Naive thymus-derived CD8-positive, alpha-beta T cell (primary cell): ENCODE measurements around the gene NLRP7. TPM values are rescaled to one million over a fixed set of nuclear protein-coding genes. Genes with fewer than 3 reads are reported as not detected.
A peak's percentile ranks its signal among the peaks of the same experiment; 100 is the strongest.
"Not testable (repeated sequence)": the region's sequence is repeated elsewhere in the genome, so short reads cannot be mapped to it uniquely, and the experiment has no call there.

Experiments
- ATAC-seq, 2 donors: fragments of 150-1000 bp; cut with Tn5 transposase in 1 of 2; sonication (Bioruptor Pico), chemical (Tn5 transposase) in 1 of 2; 1 replicate in 1 of 2; 2 replicates in 1 of 2; pipeline ENCODE4 v1.10.0; 2021; ENCODE audit warnings: mild to moderate bottlenecking in 2 of 2, moderate library complexity in 2 of 2
- POLR2A ChIA-PET: fragments of 350-600 bp; sonication (Branson Sonifier 250); formaldehyde crosslinking; loops from one replicate; lab custom pipeline; 2021; ENCODE audit warnings: antibody characterized with exemption; lab: Charles Lee
- DNase-seq, 10 donors: peaks; one replicate each; pipeline versions ENCODE4 v3.0.0 to v3.0.0-alpha.2; 2020 to 2022
- H3K27ac Mint-ChIP-seq, 10 donors: one replicate each; pipeline ENCODE4 v1.8.0; 2020 to 2022; ENCODE audit warnings: mild to moderate bottlenecking in 10 of 10, mixed read lengths in 10 of 10, moderate library complexity in 4 of 10, inconsistent platforms in 1 of 10
- H3K27me3 Mint-ChIP-seq, 5 donors: one replicate each; pipeline ENCODE4 v1.8.0; 2021 to 2022; ENCODE audit warnings: mixed read lengths in 5 of 5
- H3K36me3 Mint-ChIP-seq, 3 donors: one replicate each; pipeline ENCODE4 v1.8.0; 2020 to 2022; ENCODE audit warnings: mixed read lengths in 3 of 3, mild to moderate bottlenecking in 2 of 3, inconsistent platforms in 1 of 3
- H3K4me1 Mint-ChIP-seq, 4 donors: one replicate each; pipeline ENCODE4 v1.8.0; 2021 to 2022; ENCODE audit warnings: mixed read lengths in 4 of 4
- H3K4me3 Mint-ChIP-seq, 10 donors: one replicate each; pipeline ENCODE4 v1.8.0; 2020 to 2022; ENCODE audit warnings: mild to moderate bottlenecking in 10 of 10, mixed read lengths in 10 of 10, moderate library complexity in 6 of 10, inconsistent platforms in 1 of 10
- H3K9me3 Mint-ChIP-seq, 9 donors: one replicate each; pipeline ENCODE4 v1.8.0; 2020 to 2022; ENCODE audit warnings: mixed read lengths in 9 of 9, mild to moderate bottlenecking in 3 of 9, inconsistent platforms in 1 of 9, moderate library complexity in 1 of 9
- polyA plus RNA-seq, 3 donors: library from polyadenylated mRNA; unstranded; fragments of 300-500 nt; fragmentation: Illumina TruSeq; gene quantifications; one replicate each; pipeline ENCODE4 v1.2.3, GENCODE V29; 2021
- total RNA-seq, 8 experiments: library from RNA in 2 of 8; stranded (reverse) in 2 of 8; gene quantifications; one replicate each; pipeline ENCODE4 v1.2.3 and lab custom pipeline; 2021 to 2026

Gene NLRP7
- total and polyA plus RNA-seq, 5 experiments from 2014 or later: 0.09 TPM; not detected in 4

DNA sequence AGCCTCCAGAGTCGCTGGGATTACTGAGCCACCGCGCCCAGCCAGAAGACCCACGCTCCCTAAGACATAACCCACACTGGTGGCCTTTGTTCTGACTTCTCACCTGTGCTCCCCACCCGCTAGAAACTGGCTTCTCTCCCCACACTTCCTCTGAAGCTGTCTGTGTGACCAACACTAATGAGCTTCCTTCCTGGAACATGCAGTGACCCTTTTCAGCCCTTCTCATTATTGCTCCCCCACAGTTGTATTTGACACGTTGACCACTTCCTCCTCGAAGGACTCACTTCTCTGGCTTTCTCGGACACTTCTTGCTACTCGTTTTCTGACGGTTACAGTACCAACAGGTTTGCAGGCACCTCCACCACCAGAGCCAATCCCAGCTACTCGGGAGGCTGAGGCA lies 30.5 kb downstream of the NLRP7 start:
- Mint-ChIP-seq H3K27ac (peak overlapping the region in 2 of 10 donors; percentile 25 to 57), H3K4me3 (peak overlapping the region in 1 of 10 donors; percentile 65), H3K4me1 (peaks cover 0 to 27% (median 2%) of the 10 kb centered on the region in 4 donors), H3K36me3 (no peaks in the 10 kb centered on the region), H3K9me3 (peaks cover 0 to 7% (median 0%) of the 10 kb centered on the region in 9 donors), H3K27me3 (peaks cover 4 to 39% (median 19%) of the 10 kb centered on the region in 5 donors)
- no peak for ATAC-seq
- POLR2A ChIA-PET: no interaction called here
- no peak for DNase-seq

DNA sequence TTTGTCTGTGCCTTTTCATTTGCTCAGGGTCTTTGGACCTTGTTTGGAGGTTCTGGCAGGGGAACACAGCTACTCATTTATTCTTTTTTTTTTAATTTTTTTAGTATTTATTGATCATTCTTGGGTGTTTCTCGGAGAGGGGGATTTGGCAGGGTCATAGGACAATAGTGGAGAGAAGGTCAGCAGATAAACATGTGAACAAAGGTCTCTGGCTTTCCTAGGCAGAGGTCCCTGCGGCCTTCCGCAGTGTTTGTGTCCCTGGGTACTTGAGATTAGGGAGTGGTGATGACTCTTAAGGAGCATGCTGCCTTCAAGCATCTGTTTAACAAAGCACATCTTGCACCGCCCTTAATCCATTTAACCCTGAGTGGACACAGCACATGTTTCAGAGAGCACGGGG lies 39.4 kb downstream of the NLRP7 start:
- DNase-seq, H3K27ac Mint-ChIP-seq, H3K36me3 Mint-ChIP-seq, H3K9me3 Mint-ChIP-seq, H3K4me1 Mint-ChIP-seq, ATAC-seq, H3K4me3 Mint-ChIP-seq, POLR2A ChIA-PET: not testable (repeated sequence)
- H3K27me3 Mint-ChIP-seq: peaks cover 2 to 17% (median 8%) of the 10 kb centered on the region in 5 donors

DNA sequence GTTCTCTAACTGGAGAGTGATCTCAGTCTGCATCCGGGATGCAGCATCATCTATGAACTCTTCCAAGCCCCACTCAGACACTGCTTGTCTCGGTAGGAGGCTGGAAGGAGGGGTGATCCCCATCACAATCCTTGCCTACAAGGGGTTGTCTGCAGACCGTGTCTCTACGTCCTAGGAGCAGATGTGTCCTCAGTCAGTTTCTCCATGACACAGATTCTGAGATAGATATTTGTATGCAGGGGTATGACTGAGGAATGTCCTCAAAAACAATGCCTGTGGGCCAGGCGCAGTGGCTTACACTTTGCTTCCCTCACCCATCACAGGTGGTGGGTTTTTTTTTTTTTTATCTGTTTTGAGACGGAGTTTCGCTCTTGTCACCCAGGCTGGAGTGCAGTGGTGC lies 40.5 kb downstream of the NLRP7 start:
- peak overlapping the region in 3 of 10 donors; percentile 31 to 88 (median 77) for H3K4me3 Mint-ChIP-seq
- no peak for DNase-seq
- H3K36me3 Mint-ChIP-seq: no peaks in the 10 kb centered on the region
- ATAC-seq: no peak
- POLR2A ChIA-PET: no interaction called here
- H3K9me3 Mint-ChIP-seq: peaks cover 0 to 5% (median 0%) of the 10 kb centered on the region in 9 donors
- peaks cover 0 to 17% (median 8%) of the 10 kb centered on the region in 5 donors for H3K27me3 Mint-ChIP-seq
- peaks cover 0 to 8% (median 0%) of the 10 kb centered on the region in 4 donors for H3K4me1 Mint-ChIP-seq
- peak overlapping the region in 2 of 10 donors; percentile 70 to 92 for H3K27ac Mint-ChIP-seq

DNA sequence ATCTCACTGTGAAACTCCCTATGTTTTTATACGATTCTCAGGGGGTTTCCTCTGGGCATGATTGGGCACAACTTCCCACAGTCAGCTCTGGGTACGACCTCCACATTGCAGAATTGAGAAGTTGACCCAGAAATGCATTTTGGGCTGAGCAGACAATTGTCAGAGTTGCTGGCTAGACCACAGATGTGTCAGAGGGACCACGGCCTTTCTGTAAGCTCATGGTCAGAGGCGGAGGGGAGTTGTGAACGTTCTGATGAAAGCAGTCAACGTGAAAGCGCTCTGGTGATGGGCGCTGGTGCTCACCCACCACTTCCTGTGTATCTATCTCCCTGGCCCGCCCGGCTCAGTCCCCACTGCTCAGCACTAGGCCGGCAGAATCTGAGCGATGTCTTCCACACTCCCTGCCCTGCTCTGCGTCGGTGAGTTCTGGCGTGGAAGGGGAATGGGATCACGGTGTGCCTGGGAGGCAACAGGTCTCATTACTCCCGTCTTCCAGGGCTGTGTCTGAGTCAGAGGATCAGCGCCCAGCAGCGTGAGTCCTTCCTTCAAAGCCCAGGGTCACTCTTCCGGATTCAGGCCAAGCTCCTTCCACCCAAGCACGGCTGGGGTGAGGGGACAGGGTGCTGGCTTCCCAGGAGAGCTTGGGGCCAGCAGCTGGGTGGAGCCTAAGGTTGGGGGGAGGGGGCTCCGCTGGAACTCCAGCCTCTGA lies 41.4 kb downstream of the NLRP7 start, which contains the start of gene NCR1:
Gene NCR1, plus strand, starts transcription at position 346 of the 709 bp plus-strand sequence. Its CDS starts 40 bp downstream, at position 386.
- H3K36me3 Mint-ChIP-seq: no peaks in the 10 kb centered on the region
- peaks cover 0 to 15% (median 8%) of the 10 kb centered on the region in 5 donors for H3K27me3 Mint-ChIP-seq
- peaks cover 0 to 10% (median 0%) of the 10 kb centered on the region in 4 donors for H3K4me1 Mint-ChIP-seq
- DNase-seq (peak in 1 of 10 donors; percentile 29), ATAC-seq (no peak)
- peak within 1 kb of the TSS in 4 of 10 donors; percentile 10 to 92 (median 45) for H3K27ac Mint-ChIP-seq
- peak within 1 kb of the TSS in 3 of 10 donors; percentile 36 to 88 (median 77) for H3K4me3 Mint-ChIP-seq
- peaks cover 0 to 5% (median 0%) of the 10 kb centered on the region in 9 donors for H3K9me3 Mint-ChIP-seq
- POLR2A ChIA-PET: no interaction called here

DNA sequence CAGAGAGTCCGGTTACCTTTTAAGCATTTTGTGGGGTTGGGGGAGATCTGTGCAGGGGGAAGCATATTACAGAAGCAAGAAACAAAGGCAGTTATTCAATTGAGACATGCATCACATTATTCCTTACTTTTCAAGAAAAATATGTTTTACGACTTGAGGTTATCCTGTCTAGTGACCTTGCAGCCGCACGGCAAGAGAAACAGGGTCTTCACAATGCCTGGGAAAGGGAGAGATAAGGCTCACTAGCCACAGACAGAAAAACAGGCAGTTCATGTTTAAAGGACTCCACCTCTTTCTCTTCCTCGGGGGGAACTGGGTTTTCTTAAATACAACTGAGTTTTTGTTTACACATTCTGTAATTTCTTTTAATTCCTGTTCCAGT lies 41.9 kb downstream of the NLRP7 start:
- Mint-ChIP-seq H3K27me3 (peaks cover 1 to 11% (median 7%) of the 10 kb centered on the region in 5 donors), H3K4me3 (peak overlapping the region in 2 of 10 donors; percentile 77 to 88), H3K27ac (peak overlapping the region in 2 of 10 donors; percentile 20 to 92), H3K4me1 (peaks cover 0 to 10% (median 0%) of the 10 kb centered on the region in 4 donors), H3K36me3 (no peaks in the 10 kb centered on the region), H3K9me3 (peaks cover 0 to 5% (median 0%) of the 10 kb centered on the region in 9 donors)
- DNase-seq (no peak), ATAC-seq (no peak)
- POLR2A ChIA-PET: no interaction called here

DNA sequence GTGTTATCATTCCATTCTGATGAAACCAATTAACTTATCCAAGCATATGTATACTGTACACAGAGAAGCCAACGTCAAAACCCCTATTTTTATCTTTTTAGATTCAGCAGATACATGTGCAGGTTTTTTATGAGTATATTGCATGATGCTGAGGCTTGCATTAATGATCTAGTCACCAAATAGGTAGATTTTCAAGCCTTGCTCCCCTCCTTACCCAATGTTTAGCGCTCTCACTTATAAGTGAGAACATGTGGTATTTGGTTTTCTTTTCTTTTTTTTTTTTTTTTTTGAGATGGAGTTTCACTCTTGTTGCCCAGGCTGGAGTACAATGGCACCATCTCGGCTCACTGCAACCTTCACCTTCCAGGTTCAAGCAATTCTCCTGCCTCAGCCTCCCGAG lies 43.1 kb downstream of the NLRP7 start:
- H3K4me1 Mint-ChIP-seq, DNase-seq, H3K9me3 Mint-ChIP-seq, H3K36me3 Mint-ChIP-seq, POLR2A ChIA-PET, ATAC-seq: not testable (repeated sequence)
- Mint-ChIP-seq H3K27me3 (peaks cover 8 to 19% (median 13%) of the 10 kb centered on the region in 5 donors), H3K27ac (peak overlapping the region in 1 of 10 donors; percentile 65), H3K4me3 (peak overlapping the region in 1 of 10 donors; percentile 33)

DNA sequence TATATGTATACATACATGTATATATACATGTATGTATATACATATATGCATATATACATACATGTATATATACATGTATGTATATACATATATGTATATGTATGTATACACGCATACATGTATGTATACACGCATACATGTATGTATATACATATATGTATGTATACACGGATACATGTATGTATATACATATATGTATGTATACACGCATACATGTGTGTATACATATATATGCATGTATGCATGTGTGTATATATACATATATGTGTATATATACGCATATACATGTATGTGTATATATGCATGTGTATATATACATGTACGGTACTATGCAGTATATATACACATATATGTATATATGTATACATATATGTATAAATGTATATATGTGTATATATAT lies 44.0 kb downstream of the NLRP7 start:
- H3K27me3 Mint-ChIP-seq: peaks cover 14 to 28% (median 22%) of the 10 kb centered on the region in 5 donors

DNA sequence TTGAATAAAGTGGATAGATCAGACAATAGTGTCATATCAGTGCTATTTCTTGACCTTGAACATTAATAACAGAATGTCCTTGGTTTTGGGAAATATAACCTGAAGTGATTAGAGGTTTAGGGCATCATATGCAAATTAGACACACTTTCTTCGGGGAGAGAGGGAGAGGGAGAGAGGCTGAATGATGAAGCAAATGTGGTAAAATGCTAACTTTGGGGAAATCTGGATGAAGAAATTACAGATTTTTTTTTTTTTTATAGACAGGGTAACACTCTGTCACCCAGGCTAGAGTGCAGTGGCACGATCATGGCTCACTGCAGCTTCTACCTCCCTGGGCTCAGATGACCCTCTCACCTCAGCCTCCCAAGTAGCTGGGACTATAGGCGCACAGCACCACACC lies 45.3 kb downstream of the NLRP7 start:
- POLR2A ChIA-PET: no interaction called here
- Mint-ChIP-seq H3K27me3 (peaks cover 19 to 36% (median 31%) of the 10 kb centered on the region in 5 donors), H3K9me3 (peaks cover 0 to 2% (median 0%) of the 10 kb centered on the region in 9 donors), H3K4me3 (no peak overlapping the region), H3K4me1 (peaks cover 0 to 10% (median 0%) of the 10 kb centered on the region in 4 donors), H3K27ac (no peak overlapping the region), H3K36me3 (no peaks in the 10 kb centered on the region)
- ATAC-seq: no peak
- no peak for DNase-seq

More for the DNA sequence above, 44.0 kb downstream of the NLRP7 start:
- POLR2A ChIA-PET: no interaction called here
- H3K4me3 Mint-ChIP-seq: no peak overlapping the region
- no peak for ATAC-seq
- H3K4me1 Mint-ChIP-seq: peaks cover 0 to 10% (median 0%) of the 10 kb centered on the region in 4 donors
- no peaks in the 10 kb centered on the region for H3K36me3 Mint-ChIP-seq
- peaks cover 0 to 2% (median 0%) of the 10 kb centered on the region in 9 donors for H3K9me3 Mint-ChIP-seq
- H3K27ac Mint-ChIP-seq: no peak overlapping the region
- no peak for DNase-seq

DNA sequence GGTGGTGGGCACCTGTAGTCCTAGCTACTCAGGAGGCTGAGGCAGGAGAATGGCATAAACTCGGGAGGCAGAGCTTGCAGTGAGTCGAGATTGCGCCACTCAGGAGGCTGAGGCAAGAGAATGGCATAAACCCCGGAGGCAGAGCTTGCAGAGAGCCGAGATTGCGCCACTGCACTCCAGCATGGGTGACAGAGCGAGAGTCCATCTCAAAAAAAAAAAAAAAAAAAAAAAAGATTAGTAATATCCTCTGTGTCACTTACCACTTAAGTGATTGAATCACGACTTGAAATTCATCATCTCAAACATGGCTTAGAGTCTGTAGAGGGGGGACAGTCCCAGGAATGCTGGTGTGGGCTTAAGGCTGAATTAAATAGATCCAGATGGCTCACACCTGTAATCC lies 46.2 kb downstream of the NLRP7 start:
- H3K27me3 Mint-ChIP-seq: peaks cover 23 to 45% (median 25%) of the 10 kb centered on the region in 5 donors

DNA sequence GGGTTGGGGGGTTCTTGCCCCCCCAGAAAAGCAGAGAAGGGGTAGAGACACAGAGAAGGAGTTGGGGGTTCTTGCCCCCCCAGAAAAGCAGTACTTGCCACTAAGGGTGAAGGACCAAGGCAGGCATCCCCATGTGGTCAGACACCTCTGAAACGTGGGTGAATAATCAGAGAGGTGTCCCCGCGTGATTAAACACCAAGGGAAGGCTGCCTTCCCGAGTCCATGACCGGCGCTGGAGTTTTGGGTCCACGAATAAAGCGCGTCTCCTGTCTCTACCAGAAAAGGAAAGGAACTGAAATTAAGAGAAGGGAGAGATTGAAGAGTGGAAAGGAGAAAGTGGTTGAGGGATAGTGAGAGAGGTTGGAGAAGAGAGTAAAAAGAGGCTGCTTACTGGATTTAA lies 47.7 kb downstream of the NLRP7 start:
- H3K27ac Mint-ChIP-seq, H3K4me1 Mint-ChIP-seq, H3K36me3 Mint-ChIP-seq, H3K9me3 Mint-ChIP-seq, H3K4me3 Mint-ChIP-seq, ATAC-seq, DNase-seq, POLR2A ChIA-PET: not testable (repeated sequence)
- H3K27me3 Mint-ChIP-seq: peaks cover 18 to 46% (median 22%) of the 10 kb centered on the region in 5 donors

More for the DNA sequence above, 46.2 kb downstream of the NLRP7 start:
- H3K4me3 Mint-ChIP-seq, H3K9me3 Mint-ChIP-seq, POLR2A ChIA-PET, DNase-seq, H3K36me3 Mint-ChIP-seq, H3K4me1 Mint-ChIP-seq, ATAC-seq: not testable (repeated sequence)
- peak overlapping the region in 1 of 10 donors; percentile 33 for H3K27ac Mint-ChIP-seq

DNA sequence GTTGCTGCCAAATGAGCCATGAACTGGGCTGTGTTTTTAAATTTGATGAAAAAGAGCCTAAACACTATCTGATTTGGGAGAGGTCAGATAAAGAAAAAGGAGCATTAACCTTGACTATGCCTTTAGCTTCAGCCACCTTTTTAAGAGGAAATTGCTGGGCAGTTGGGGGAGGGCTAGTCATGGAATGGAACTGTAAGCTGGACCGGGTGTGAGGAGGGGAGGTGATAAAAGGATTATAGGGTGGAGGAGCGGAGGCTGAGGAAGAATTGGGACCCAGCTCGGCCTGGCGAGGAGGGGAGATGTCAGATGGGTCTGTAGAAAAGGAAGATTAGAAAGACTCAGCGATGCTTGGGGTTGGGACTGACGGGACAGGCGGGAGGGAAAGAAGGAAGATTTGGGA lies 48.6 kb downstream of the NLRP7 start:
- H3K9me3 Mint-ChIP-seq, DNase-seq, H3K36me3 Mint-ChIP-seq, ATAC-seq, H3K27ac Mint-ChIP-seq, H3K4me3 Mint-ChIP-seq, H3K4me1 Mint-ChIP-seq, POLR2A ChIA-PET: not testable (repeated sequence)
- H3K27me3 Mint-ChIP-seq: peaks cover 18 to 46% (median 27%) of the 10 kb centered on the region in 5 donors

DNA sequence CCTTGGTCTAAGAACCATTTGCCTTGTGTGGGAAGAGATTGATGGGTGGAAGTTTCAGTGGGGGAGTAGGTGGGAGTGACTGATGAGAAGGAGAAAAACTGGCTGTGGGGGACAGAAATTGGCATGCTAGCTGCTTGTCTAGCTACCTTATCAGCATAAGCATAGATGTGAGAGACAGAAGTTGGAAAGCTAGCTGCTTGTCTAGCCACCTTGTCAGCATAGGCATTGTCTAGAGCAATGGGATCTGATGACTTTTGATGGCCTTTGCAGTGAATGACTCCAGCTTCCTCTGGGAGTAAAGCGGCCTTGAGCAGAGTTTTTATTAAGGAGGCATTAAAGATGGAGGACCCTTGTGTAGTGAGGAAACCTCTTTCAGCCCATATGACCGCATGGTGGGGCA lies 51.3 kb downstream of the NLRP7 start:
- no peak for DNase-seq
- H3K4me1 Mint-ChIP-seq: peaks cover 0 to 4% (median 0%) of the 10 kb centered on the region in 4 donors
- peaks cover 0 to 2% (median 0%) of the 10 kb centered on the region in 9 donors for H3K9me3 Mint-ChIP-seq
- H3K27me3 Mint-ChIP-seq: peaks cover 18 to 46% (median 29%) of the 10 kb centered on the region in 5 donors
- POLR2A ChIA-PET: no interaction called here
- ATAC-seq: no peak
- H3K36me3 Mint-ChIP-seq: no peaks in the 10 kb centered on the region
- no peak overlapping the region for H3K27ac Mint-ChIP-seq
- no peak overlapping the region for H3K4me3 Mint-ChIP-seq

DNA sequence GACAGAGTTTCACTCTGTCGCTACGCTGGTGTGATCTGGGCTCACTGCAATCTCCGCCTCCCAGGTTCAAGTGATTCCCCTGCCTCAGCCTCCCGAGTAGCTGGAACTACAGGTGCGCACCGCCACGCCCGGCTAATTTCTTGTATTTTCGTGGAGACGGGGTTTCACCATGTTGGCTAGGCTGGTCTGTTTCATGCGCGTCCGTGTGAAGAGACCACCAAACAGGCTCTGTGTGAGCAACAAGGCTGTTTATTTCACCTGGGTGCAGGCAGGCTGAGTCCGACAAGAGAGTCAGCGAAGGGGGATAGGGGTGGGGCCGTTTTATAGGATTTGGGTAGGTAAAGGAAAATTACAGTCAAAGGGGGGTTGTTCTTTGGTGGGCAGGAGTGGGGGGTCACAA lies 53.2 kb downstream of the NLRP7 start:
- H3K27ac Mint-ChIP-seq: peak overlapping the region in 1 of 10 donors; percentile 30
- H3K36me3 Mint-ChIP-seq, H3K9me3 Mint-ChIP-seq, POLR2A ChIA-PET, H3K4me3 Mint-ChIP-seq, DNase-seq, ATAC-seq, H3K4me1 Mint-ChIP-seq: not testable (repeated sequence)
- peaks cover 13 to 34% (median 26%) of the 10 kb centered on the region in 5 donors for H3K27me3 Mint-ChIP-seq
